GM12873 (cell line): ENCODE data around the gene STK39.

Experiments used
- TF ChIP-seq, protein P1 (sequence below): IDR thresholded peaks from 2 replicates; pipeline ENCODE4 v1.5.1; 2012; ENCODE audit warnings: low read depth, mild to moderate bottlenecking, moderate library complexity, low read length, control low read depth; ENCODE audit not compliant: insufficient read depth; ENCODE audit errors: missing control alignments

The STK39 gene

GRCh38 chr2:168192839-168193616 lies 54.4 kb downstream of the STK39 start:
- TF ChIP-seq, protein P1, sequence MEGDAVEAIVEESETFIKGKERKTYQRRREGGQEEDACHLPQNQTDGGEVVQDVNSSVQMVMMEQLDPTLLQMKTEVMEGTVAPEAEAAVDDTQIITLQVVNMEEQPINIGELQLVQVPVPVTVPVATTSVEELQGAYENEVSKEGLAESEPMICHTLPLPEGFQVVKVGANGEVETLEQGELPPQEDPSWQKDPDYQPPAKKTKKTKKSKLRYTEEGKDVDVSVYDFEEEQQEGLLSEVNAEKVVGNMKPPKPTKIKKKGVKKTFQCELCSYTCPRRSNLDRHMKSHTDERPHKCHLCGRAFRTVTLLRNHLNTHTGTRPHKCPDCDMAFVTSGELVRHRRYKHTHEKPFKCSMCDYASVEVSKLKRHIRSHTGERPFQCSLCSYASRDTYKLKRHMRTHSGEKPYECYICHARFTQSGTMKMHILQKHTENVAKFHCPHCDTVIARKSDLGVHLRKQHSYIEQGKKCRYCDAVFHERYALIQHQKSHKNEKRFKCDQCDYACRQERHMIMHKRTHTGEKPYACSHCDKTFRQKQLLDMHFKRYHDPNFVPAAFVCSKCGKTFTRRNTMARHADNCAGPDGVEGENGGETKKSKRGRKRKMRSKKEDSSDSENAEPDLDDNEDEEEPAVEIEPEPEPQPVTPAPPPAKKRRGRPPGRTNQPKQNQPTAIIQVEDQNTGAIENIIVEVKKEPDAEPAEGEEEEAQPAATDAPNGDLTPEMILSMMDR = no peak

- TF ChIP-seq, protein P1 = no peak
Measured at GRCh38 chr2:168191955-168192785, 55.2 kb downstream of the STK39 start.

- TF ChIP-seq, protein P1 = no peak
Measured at GRCh38 chr2:168190590-168191336, 56.6 kb downstream of the STK39 start.

DNA sequence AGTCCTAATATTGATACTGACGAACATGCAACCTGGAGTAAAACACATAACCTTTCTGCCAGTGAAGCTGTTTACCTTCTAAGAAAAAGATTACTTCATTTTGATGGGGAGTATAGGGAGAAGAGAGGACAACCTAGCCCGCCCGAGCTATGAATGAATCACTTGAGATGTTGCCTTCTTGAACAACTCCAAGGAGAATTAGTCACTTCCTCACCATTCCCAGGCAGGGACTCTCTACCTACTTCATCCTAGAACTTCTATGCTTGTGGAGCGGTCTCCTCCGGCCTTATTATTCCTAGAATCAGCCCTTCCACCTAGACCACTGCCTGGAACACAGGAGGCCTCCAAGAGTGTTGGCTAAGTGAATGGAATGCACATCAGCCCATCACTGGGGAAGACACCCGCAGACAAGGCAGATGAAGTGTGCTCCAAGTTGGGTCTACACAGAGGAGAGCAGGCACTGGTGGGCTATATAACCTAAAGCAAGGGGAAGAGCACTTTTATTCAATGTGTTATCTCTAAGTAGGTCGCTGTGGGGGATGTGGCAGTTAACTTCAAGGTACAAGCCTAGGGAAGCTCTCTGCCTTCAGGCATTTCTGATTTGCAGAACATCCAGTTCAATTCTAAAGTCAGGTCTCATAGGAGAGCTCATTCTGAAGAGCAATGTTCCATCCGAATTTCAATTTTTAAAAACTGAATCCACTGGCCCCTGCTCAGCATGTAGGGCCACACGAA lies 57.4 kb downstream of the STK39 start:
- TF ChIP-seq, protein P1 = no peak

GRCh38 chr2:168188002-168188401 lies 59.4 kb downstream of the STK39 start:
- TF ChIP-seq, protein P1 = no peak

DNA sequence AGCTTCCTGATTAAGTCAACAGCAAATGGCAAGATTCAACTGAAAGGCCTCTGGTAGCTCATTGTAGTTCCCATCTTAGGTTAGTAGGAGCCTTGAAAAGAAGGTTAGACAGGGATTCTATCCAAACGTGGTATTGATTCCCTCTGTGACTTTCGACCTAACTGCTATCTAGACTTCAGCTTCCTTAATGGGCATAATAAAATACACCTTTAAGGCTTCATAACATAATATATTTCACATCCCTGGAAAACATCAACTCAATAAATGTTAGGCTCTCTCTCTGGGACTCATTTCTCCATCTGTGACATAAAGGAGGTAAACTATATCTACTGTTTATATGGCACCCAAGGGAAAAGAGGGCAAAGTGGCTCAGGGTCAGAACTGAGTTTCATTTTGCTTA lies 60.9 kb downstream of the STK39 start:
- TF ChIP-seq, protein P1 = no peak
